Suprapubic skin (tissue), 4 donors: Measurements from ENCODE around the gene SNAPC4.

ENCODE experiments used
- CTCF ChIP-seq, 2 donors: fragments of 200-600 bp in 1 of 2; fragments of 450-650 bp in 1 of 2; sonication (generic) in 1 of 2; IDR thresholded peaks; one replicate each; pipeline ENCODE4 v1.5.1; 2016 to 2019; ENCODE audit warnings: antibody characterized with exemption in 2 of 2, mild to moderate bottlenecking in 1 of 2, moderate library complexity in 1 of 2
- EP300 ChIP-seq: sonication (generic); formaldehyde crosslinking; IDR thresholded peaks from one replicate; pipeline ENCODE4 v1.6.1; 2017; ENCODE audit warnings: antibody characterized with exemption
- POLR2A ChIP-seq, 2 donors: fragments of 450-650 bp; IDR thresholded peaks; one replicate each; pipeline ENCODE4 v1.6.1; 2017; ENCODE audit warnings: antibody characterized with exemption in 2 of 2, mild to moderate bottlenecking in 2 of 2, moderate library complexity in 2 of 2
- POLR2AphosphoS5 ChIP-seq, 3 donors: sonication (generic); formaldehyde crosslinking; IDR thresholded peaks; one replicate each; pipeline ENCODE4 v1.6.1; 2017; ENCODE audit warnings: antibody characterized with exemption in 3 of 3

- TF ChIP-seq CTCF (IDR thresholded peaks at IDR 0.05) (no peak), EP300 (no peak), POLR2A (IDR thresholded peaks at IDR 0.05) (no peak), POLR2AphosphoS5 (IDR thresholded peaks at IDR 0.05) (no peak)
Observed at GRCh38 chr9:136409557-136410455, 9.8 kb upstream of the SNAPC4 start.
